ENCODE results near the gene TASP1. TPM values are rescaled to one million over a fixed set of nuclear protein-coding genes. Genes with fewer than 3 reads are reported as not detected.

TASP1 gene
- total and polyA plus RNA-seq, 4 donors: 2.5 to 10.0 (median 4.7) TPM

GRCh38 chr20:13501500-13501899 is 137.2 kb downstream of the TASP1 start:
- Histone ChIP-seq H3K36me3 (ENCODE audit: control insufficient read depth in 4 of 4, insufficient read depth in 3 of 4, low read depth in 1 of 4, low read length in 3 of 4) (peaks cover 0 to 3% (median 0%) of the 10 kb centered on the region in 4 donors), H3K4me1 (ENCODE audit: control insufficient read depth in 4 of 4, insufficient read depth in 4 of 4, low read length in 3 of 4) (no peaks in the 10 kb centered on the region), H3K9ac (ENCODE audit: low read depth in 1 of 2, low read length in 2 of 2) (no peak overlapping the region), H3K27me3 (ENCODE audit: control insufficient read depth in 4 of 4, insufficient read depth in 4 of 4, low read length in 3 of 4) (no peaks in the 10 kb centered on the region), H3K9me3 (ENCODE audit: control insufficient read depth in 4 of 4, low read length in 3 of 4) (peaks cover 0 to 12% (median 2%) of the 10 kb centered on the region in 4 donors), H3K4me3 (ENCODE audit: low read depth in 1 of 3, low read length in 3 of 3) (no peak overlapping the region), H3K27ac (ENCODE audit: low read depth in 1 of 2, low read length in 2 of 2) (no peak overlapping the region)
- DNase-seq (ENCODE audit: low spot score): no peak
- TF ChIP-seq SP1 (IDR thresholded peaks at IDR 0.05) (no peak), HNF4A (conservative IDR thresholded peaks at IDR 0.05) (no peak), MAX (IDR thresholded peaks at IDR 0.05) (no peak), HNF4G (IDR thresholded peaks at IDR 0.05) (no peak)
- 97% methylated on average over 3 of the region's 3 CpGs for WGBS

GRCh38 chr20:13494019-13494418 is 144.7 kb downstream of the TASP1 start:
- no peaks in the 10 kb centered on the region for H3K9me3 ChIP-seq (ENCODE audit: control insufficient read depth in 4 of 4, low read length in 3 of 4)
- H3K27me3 ChIP-seq (ENCODE audit: control insufficient read depth in 4 of 4, insufficient read depth in 4 of 4, low read length in 3 of 4): no peaks in the 10 kb centered on the region
- no peaks in the 10 kb centered on the region for H3K4me1 ChIP-seq (ENCODE audit: control insufficient read depth in 4 of 4, insufficient read depth in 4 of 4, low read length in 3 of 4)
- H3K4me3 ChIP-seq (ENCODE audit: low read depth in 1 of 3, low read length in 3 of 3): no peak overlapping the region
- no peaks in the 10 kb centered on the region for H3K36me3 ChIP-seq (ENCODE audit: control insufficient read depth in 4 of 4, insufficient read depth in 3 of 4, low read depth in 1 of 4, low read length in 3 of 4)
- DNase-seq (ENCODE audit: low spot score): no peak
- no peak overlapping the region for H3K9ac ChIP-seq (ENCODE audit: low read depth in 1 of 2, low read length in 2 of 2)
- TF ChIP-seq FOXA1 (IDR thresholded peaks at IDR 0.05): no peak
- no peak for TF ChIP-seq SP1 (IDR thresholded peaks at IDR 0.05)
- no peak for TF ChIP-seq GABPA (IDR thresholded peaks at IDR 0.05 in 1 of 2, conservative IDR thresholded peaks at IDR 0.05 in 1 of 2)
- TF ChIP-seq, protein P1, sequence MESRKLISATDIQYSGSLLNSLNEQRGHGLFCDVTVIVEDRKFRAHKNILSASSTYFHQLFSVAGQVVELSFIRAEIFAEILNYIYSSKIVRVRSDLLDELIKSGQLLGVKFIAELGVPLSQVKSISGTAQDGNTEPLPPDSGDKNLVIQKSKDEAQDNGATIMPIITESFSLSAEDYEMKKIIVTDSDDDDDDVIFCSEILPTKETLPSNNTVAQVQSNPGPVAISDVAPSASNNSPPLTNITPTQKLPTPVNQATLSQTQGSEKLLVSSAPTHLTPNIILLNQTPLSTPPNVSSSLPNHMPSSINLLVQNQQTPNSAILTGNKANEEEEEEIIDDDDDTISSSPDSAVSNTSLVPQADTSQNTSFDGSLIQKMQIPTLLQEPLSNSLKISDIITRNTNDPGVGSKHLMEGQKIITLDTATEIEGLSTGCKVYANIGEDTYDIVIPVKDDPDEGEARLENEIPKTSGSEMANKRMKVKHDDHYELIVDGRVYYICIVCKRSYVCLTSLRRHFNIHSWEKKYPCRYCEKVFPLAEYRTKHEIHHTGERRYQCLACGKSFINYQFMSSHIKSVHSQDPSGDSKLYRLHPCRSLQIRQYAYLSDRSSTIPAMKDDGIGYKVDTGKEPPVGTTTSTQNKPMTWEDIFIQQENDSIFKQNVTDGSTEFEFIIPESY (IDR thresholded peaks at IDR 0.05): no peak
- no peak for TF ChIP-seq TAF1 (conservative IDR thresholded peaks at IDR 0.05)
- H3K27ac ChIP-seq (ENCODE audit: low read depth in 1 of 2, low read length in 2 of 2): no peak overlapping the region

GRCh38 chr20:13493143-13493542 is 145.6 kb downstream of the TASP1 start:
- Histone ChIP-seq H3K4me3 (ENCODE audit: low read depth in 1 of 3, low read length in 3 of 3) (no peak overlapping the region), H3K4me1 (ENCODE audit: control insufficient read depth in 4 of 4, insufficient read depth in 4 of 4, low read length in 3 of 4) (no peaks in the 10 kb centered on the region), H3K27me3 (ENCODE audit: control insufficient read depth in 4 of 4, insufficient read depth in 4 of 4, low read length in 3 of 4) (no peaks in the 10 kb centered on the region), H3K36me3 (ENCODE audit: control insufficient read depth in 4 of 4, insufficient read depth in 3 of 4, low read depth in 1 of 4, low read length in 3 of 4) (no peaks in the 10 kb centered on the region), H3K9ac (ENCODE audit: low read depth in 1 of 2, low read length in 2 of 2) (no peak overlapping the region), H3K9me3 (ENCODE audit: control insufficient read depth in 4 of 4, low read length in 3 of 4) (no peaks in the 10 kb centered on the region), H3K27ac (ENCODE audit: low read depth in 1 of 2, low read length in 2 of 2) (no peak overlapping the region)
- 47% methylated on average over 2 of the region's 2 CpGs for WGBS
- DNase-seq (ENCODE audit: low spot score): no peak
- TF ChIP-seq, protein P1 (IDR thresholded peaks at IDR 0.05): no peak
- TF ChIP-seq NR2F2 (IDR thresholded peaks at IDR 0.05) (no peak), HNF4A (conservative IDR thresholded peaks at IDR 0.05) (no peak), FOXA1 (IDR thresholded peaks at IDR 0.05) (no peak)
